Epithelial cell of esophagus (primary cell): ENCODE measurements around the gene SLC30A3.
"Not testable (repeated sequence)": the region's sequence is repeated elsewhere in the genome, so short reads cannot be mapped to it uniquely, and the experiment has no call there.

Source experiments
- DNase-seq: peaks from one replicate; pipeline ENCODE4 v3.0.0; 2010; ENCODE audit warnings: low read depth
- H3K4me3 ChIP-seq: 2 replicates; pipeline ENCODE4 v1.5.1; 2011; ENCODE audit warnings: mild to moderate bottlenecking, low read length, control low read depth
- CTCF ChIP-seq: IDR thresholded peaks from 2 replicates; pipeline ENCODE4 v1.5.1; 2011; ENCODE audit warnings: low read depth, mild to moderate bottlenecking, low read length, control low read depth, inconsistent platforms; ENCODE audit not compliant: insufficient read depth; ENCODE audit errors: missing control alignments

SLC30A3 gene

GRCh38 chr2:27275211-27276150 lies 12.6 kb upstream of the SLC30A3 start, which contains the start of gene DNAJC5G:
DNAJC5G (plus strand) TSS chr2:27275433; CDS start chr2:27276729, 1,296 bp downstream.
- DNase-seq = no peak
- no peak for TF ChIP-seq CTCF
- no peak within 1 kb of the TSS for H3K4me3 ChIP-seq

GRCh38 chr2:27272537-27273522 lies 10.0 kb upstream of the SLC30A3 start:
- not testable (repeated sequence) for DNase-seq, H3K4me3 ChIP-seq

- DNase-seq = no peak
- H3K4me3 ChIP-seq = no peak overlapping the region
- no peak for TF ChIP-seq CTCF
Observed at GRCh38 chr2:27271631-27272340, 8.9 kb upstream of the SLC30A3 start.

- TF ChIP-seq CTCF = no peak
- H3K4me3 ChIP-seq = no peak overlapping the region
- no peak for DNase-seq
Observed at GRCh38 chr2:27270670-27271069, 7.8 kb upstream of the SLC30A3 start.

- no peak for TF ChIP-seq CTCF
- DNase-seq = no peak
- H3K4me3 ChIP-seq = no peak overlapping the region
Observed at GRCh38 chr2:27270131-27270530, 7.3 kb upstream of the SLC30A3 start.

- not testable (repeated sequence) for H3K4me3 ChIP-seq, DNase-seq
Observed at GRCh38 chr2:27268296-27268695, 5.4 kb upstream of the SLC30A3 start.

GRCh38 chr2:27265536-27265870 lies 2.7 kb upstream of the SLC30A3 start:
- no peak for DNase-seq
- TF ChIP-seq CTCF = no peak
- H3K4me3 ChIP-seq = no peak overlapping the region
